ENCODE results near the gene CFB. TPM values are rescaled to one million over a fixed set of nuclear protein-coding genes. Genes with fewer than 3 reads are reported as not detected.

The CFB gene
- total and polyA plus RNA-seq, 9 of the 15 experiments (the other 6 are each of a cell fraction or from before 2014, with no cell fraction given), result 0.08 to 0.91 (median 0.22) TPM; not detected in 4

GRCh38 chr6:31948753-31949413 lies 3.0 kb downstream of the CFB start (continued):
- TF ChIP-seq MGA (IDR thresholded peaks at IDR 0.05), result peak; percentile 77
- peak; percentile 59 for TF ChIP-seq KDM5B (IDR thresholded peaks at IDR 0.05; ENCODE audit: insufficient replicate concordance, low read depth, low read length)
- 0 out of 2 replicates have a peak, but pooled peaks have one; percentile 15 for TF ChIP-seq CREB3 (tag; conservative IDR thresholded peaks at IDR 0.05; ENCODE audit: low read depth)
- TF ChIP-seq CLOCK (CRISPR knock-in tag; IDR thresholded peaks at IDR 0.05; ENCODE audit: borderline replicate concordance), result no peak
- TF ChIP-seq FOXJ2 (tag; IDR thresholded peaks at IDR 0.05), result 0 out of 2 replicates have a peak, but pooled peaks have one; percentile 40
- TF ChIP-seq MITF (IDR thresholded peaks at IDR 0.05), result no peak
- peak; percentile 47; the same call in 1 of the 2 replicates for TF ChIP-seq STAT5A (IDR thresholded peaks at IDR 0.05; ENCODE audit: borderline replicate concordance, low read length)
- peak; percentile 66 to 82; a peak in 3 of 4 replicates for TF ChIP-seq FOXK2 (conservative IDR thresholded peaks at IDR 0.05 in 1 of 2, IDR thresholded peaks at IDR 0.05 in 1 of 2; ENCODE audit: low read depth in 2 of 2)
- TF ChIP-seq HMG20B (CRISPR knock-in tag; IDR thresholded peaks at IDR 0.05), result no peak
